HG03469 (cell line): ENCODE measurements around the gene MYO10.

Source experiments
- ATAC-seq: cut with Tn5 transposase; IDR thresholded peaks from one replicate; pipeline ENCODE4 v1.9.1; 2021; ENCODE audit warnings: mild to moderate bottlenecking, moderate library complexity, moderate number of reproducible peaks; ENCODE audit not compliant: unreplicated experiment

Gene MYO10

DNA sequence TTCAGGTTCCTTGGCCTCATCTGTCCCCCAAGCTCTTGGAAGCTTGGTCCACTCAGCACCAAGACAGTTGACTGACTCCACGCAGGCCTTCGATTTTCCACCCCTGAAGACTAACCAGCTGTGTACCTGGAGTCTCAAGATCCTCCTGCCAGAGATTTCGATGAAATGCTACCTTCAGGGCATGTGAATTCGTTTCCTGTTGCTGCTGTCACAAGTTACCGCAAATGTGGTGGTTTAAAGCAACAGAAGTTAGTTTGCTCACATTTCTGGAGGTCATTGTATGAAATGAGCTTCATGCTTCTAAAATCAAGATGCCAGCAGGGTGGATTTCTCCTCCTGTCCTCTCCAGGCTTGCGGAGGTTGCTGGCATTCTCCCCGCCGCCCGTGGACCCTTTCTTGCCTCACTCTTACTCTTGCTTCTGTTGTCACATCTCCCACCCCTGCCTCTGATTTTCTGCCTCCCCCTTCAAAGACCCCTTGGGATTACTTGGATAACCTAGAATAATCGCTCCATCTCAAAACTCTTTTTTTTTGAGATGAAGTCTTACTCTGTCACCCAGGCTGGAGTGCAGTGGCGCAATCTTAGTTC lies 291.7 kb downstream of the MYO10 start:
- no peak for ATAC-seq

DNA sequence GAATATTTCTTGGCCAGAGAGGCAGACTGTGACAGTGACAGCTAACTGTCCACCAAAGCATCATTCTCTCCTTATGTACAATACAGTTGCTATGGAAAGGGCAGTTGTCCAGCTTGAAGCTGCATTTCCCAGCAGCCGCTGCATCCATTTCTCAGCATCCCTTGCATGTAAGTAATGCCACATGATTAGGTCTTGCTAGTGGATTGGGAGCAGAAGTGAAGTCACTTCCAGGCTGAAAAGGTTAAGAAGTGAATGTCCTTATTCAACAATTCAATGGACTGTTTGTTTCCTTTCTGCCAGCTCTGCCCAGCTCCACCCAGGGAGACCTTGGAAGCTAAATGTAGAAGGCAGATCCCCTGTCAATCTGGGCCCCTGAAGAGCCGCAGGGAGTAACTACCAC lies 293.2 kb downstream of the MYO10 start:
- ATAC-seq = no peak

DNA sequence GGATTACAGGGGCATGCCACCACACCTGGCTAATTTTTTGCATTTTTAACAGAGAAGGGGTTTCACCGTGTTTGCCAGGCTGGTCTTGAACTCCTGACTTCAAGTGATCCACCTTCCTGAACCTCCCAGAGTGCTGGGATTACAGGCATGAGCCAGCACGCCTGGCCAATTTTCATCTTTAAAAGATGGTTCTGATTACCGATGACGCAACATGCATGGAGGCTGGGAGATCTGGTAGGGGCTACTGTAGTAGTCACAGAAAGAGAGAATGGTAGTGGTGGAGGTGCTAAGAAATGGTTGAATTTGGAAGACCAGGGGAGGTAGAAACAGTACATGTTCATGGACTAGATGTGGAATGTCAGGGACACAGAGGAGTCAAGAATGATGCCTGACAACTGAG lies 296.9 kb downstream of the MYO10 start:
- ATAC-seq = no peak

DNA sequence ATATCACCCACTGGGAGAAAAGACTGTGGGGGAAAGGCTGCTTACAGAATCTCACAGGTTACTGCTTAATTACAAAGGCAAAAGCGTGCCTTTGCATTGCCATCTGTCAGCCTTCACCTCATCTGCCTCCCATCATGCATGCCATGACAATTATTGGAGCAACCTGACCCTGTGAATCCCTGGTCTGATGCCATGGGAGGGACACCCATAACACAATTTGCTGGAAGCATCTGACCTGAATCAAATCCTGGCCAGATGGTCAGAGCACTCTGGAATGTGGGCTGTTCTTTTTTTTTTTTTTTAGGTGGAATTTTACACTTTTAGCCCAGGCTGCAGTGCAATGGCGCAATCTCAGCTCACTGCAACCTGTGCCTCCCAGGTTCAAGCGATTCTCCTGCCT lies 307.7 kb downstream of the MYO10 start:
- no peak for ATAC-seq

DNA sequence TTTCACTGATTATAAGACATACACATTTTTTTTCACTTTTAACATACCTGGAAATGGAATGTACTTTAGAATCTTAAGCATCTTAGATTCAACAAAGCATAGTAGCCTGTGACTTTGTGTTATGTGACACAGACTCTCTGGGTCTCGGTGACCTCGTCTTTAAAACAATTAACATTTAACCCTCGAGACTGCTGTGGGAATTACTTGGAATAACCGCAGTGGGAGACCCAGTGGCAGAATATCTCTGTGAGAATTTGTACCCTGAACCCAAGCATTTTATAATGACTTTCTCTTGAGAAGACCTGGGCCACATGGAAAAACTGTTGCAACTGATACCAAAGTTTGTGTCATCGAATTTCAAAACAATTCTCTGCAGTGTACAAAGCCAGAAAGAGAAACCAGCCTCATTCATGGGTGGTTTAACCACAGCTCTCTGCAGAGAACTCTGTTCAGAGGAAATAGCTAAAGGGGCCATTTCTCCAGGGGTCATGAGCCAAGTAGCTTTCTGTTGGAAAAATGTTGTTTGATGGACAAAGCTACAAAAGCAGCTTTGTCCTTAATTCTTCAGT lies 309.3 kb downstream of the MYO10 start:
- ATAC-seq = peak; percentile 77

DNA sequence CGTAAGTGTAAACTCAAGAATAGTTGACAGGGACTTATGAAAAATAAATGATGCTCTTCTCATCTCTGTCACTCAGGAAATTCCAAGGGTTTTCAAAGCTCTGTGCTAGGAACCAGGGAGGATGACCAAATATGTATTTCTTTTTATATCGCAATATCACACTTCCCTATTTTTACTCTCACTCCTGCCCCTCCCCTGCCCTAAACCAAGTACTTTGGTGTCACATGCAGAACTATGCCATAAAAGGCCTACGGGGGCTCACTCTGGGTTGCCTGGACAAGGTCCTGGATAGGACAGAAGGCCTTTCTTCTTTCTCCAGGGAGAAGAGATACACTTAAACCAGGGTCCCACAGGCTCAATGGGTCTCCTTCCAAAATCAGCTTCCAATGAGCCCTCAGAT lies 311.0 kb downstream of the MYO10 start:
- ATAC-seq = no peak

DNA sequence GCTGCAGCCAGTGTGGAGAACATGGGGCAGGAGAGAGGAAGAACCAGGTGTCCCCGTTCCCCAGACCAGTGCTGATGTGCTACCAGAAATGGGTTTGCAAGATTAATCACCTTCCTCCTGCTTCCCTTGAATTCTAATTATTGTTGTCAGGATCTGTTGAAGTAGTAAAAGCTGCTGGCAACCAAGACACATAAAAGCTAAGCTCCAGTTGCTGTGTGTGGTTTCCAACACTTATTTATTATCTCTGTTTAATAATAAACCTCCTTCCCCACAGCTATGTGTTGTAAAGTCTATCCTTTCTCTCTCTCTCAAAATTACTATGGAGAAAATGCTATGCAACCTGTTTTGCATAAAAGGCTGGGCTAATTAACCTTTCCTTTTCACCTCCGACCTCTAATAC lies 317.0 kb downstream of the MYO10 start:
- no peak for ATAC-seq

DNA sequence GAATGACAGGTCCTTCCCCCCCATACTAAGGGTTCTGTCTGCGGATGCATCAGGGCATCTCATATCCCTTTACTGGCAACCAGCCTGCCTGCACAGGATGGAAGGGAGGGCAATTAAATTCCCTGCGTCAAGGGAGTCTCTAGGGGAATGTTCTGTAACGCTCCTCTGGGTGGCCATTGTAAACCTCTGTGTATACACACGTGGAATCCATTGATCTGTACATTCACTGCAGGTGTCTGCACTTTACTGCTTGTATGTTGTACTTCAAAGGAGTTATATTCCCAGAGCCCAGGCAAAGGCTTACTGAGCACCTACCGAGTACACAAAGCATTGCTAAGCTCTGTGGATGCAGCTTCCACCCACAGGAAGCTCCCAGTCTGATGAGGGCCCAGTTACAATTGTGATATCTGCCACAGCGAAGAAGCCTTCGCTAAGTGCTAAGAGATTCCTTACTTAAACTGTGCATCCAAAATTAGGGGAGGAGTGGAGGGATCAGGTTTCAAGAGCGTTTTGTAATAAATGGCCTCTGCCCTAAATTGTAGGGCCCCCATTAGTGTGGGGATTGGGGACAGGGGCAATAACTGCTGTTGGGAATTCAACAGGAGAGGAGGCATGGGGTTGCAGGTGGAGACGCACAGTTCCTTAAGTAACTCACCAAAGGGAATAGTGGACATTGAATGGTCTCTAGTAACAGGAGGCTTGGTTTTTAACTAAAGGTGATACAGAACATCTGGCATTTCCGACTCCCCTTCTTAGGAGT lies 317.8 kb downstream of the MYO10 start:
- ATAC-seq = no peak

DNA sequence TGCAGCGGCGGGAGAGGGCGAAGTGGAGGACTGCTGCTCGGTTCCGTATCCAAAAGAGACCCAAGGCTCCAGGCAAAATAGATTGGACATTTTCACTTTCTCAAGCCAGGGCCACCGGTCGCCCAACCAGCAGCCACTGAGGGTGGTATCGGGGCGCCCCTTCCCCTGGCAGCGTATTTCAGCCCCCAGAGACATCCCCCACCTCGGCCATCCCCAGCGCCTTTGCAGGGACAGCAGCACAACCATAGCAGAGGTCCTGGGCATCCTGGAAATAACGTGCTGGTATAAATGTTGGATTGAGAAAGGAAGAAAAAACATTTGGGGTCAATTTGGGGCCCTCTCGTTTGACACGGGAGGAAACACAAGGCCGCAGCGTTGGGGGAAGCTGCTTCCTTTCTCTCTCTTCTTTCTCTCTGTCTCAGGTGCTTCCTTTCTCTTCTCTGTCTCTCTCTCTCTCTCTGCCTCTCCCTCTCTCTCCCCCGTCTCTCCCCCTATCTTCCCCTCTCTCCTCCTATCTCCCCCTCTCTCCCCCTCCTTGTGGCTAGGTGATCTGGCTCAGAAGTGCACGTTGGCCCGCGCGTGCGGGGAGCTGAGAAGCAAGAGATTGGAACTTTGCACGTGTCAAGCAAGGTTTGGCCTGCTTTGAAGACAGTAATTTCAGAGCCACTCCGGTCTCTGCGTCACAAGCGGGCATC lies 318.7 kb downstream of the MYO10 start:
- no peak for ATAC-seq

DNA sequence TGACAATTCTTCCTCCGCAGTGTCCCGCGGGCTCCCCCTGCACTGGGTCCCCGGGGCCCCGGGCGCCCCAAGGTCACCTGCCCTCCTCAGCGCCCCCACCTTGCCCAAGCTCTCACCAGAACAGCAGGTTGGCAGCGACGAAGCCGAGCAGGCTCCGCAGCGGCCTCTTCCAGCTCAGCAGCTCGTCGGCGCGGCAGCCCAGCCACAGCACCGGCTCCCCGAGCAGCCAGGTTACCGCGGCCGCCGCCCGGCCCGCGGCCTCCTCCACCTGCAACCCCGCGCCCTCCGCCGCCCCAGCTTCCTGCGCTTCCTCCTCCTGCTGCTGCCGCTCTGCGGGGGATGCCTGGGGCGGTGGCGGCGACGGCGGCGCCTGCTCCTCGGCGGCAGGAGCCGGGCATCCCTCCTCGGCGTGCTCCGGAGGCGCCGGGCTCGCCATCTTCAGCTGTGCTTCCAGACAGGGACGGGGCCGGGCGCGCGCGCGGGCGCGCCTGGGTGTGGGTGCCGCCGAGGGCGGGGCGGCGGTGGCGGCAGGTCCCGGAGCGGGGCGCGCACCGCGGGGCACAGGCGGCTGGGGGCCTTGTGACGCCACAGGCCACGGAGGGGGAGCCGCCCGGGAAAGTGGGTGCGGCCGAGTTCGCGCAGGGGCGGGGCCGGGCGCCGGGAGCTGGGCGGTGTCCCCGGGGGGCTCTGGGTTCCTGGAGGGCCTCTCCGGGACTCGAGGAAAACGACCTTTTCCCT lies 319.4 kb downstream of the MYO10 start, which contains the start of gene RETREG1:
RETREG1 (minus strand) TSS at position 462 of the 738 bp plus-strand sequence; CDS start at position 436, 26 bp downstream.
- peak; percentile 43 for ATAC-seq

DNA sequence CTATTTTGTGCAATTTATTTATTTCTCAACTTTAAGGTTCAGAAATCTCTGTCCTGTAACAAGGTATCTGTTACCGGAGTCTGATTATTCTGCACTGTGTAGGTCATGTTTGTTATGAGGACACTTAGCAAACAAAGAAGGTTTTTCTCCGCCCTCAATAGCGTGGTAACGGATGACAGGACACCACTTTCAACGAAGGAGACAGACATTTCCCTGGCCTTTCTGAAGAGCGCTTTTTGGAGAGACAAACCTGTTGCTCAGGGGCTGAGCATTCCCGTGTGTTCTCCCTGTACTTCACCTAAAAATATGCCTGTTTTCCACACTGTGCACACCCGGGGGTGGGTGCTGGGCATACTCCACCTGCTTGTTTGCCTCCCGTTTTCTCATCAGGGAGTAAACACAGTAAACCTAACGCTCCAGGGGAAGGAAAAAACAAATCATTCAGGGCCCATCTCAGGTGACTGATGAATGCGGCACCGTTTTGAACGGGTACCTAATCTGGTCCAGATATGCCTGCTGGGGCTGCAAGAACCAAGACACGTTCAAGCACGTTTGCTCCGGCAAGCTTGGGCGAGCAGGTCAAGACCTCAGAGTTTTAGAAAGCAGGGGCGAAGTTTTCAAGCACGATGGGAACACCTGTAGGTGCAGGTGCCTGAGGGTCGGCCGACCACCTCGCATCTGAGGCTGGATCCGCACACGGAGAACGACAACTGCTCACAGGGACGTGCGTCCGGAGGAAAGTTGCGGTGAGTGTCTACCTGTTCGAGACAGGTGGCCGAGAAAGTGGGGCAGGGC lies 320.1 kb downstream of the MYO10 start:
- no peak for ATAC-seq

DNA sequence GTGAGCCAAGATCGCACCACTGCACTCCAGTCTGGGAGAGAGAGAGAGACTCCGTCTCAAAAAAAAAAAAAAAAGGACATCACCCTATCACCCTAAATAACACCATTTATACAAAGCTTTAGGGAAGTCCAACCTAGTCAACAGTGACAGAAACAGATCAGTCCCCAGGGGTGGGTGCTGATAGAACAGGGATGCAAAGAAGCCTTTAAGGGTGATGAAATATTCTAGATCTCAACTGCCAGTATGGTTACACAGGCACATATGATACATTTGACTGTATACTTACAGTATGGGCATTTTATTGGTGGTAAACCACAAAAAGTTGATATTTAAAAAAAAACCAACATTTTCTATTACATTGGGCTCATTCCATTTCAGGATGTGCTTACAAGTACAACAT lies 324.1 kb downstream of the MYO10 start:
- ATAC-seq = no peak
